T47D (cell line): ENCODE results near the gene HBZ.

Experiments
- DNase-seq, 2 experiments: peaks; one replicate each; pipeline versions ENCODE4 v3.0.0 to v3.0.0-alpha.2; 2011 to 2012; ENCODE audit warnings: low read depth in 1 of 2, low spot score in 1 of 2
- JUND ChIP-seq: IDR thresholded peaks from 2 replicates; pipeline ENCODE4 v1.6.1; 2012; ENCODE audit warnings: low read depth
- in situ Hi-C: cut with HindIII; loops from 2 replicates; pipeline ENCODE4 v1.10.0; 2016; ENCODE audit warnings: low sequenced_read_pairs, low pct_unique_long_range_greater_than_20kb

The HBZ gene

GRCh38 chr16:152141-153128 is at the start of gene HBZ:
Gene HBZ (plus strand): TSS chr16:152644. CDS start chr16:152910, 266 bp downstream.
- no peak for TF ChIP-seq JUND
- in situ Hi-C loops = no loop called here
- DNase-seq = no peak

- DNase-seq = no peak
- no peak for TF ChIP-seq JUND
- in situ Hi-C loops = no loop called here
Measured at GRCh38 chr16:104355-104754, 48.1 kb upstream of the HBZ start.

- in situ Hi-C loops = no loop called here
- DNase-seq = no peak
- no peak for TF ChIP-seq JUND
Measured at GRCh38 chr16:104928-105327, 47.5 kb upstream of the HBZ start.

GRCh38 chr16:105521-105920 is 46.9 kb upstream of the HBZ start:
- in situ Hi-C loops = no loop called here
- DNase-seq = no peak
- no peak for TF ChIP-seq JUND

GRCh38 chr16:106623-107324 is 45.7 kb upstream of the HBZ start:
- TF ChIP-seq JUND = no peak
- in situ Hi-C loops = no loop called here
- peak; percentile 59 to 83 for DNase-seq

GRCh38 chr16:112153-112840 is 40.1 kb upstream of the HBZ start:
- no peak for DNase-seq
- in situ Hi-C loops = no loop called here
- no peak for TF ChIP-seq JUND

GRCh38 chr16:114327-114726 is 38.1 kb upstream of the HBZ start:
- in situ Hi-C loops = no loop called here
- no peak for TF ChIP-seq JUND
- DNase-seq = no peak

GRCh38 chr16:116015-116414 is 36.4 kb upstream of the HBZ start:
- no peak for DNase-seq
- no peak for TF ChIP-seq JUND
- in situ Hi-C loops = no loop called here

- DNase-seq = peak; percentile 55 to 74
- in situ Hi-C loops = no loop called here
- TF ChIP-seq JUND = no peak
Measured at GRCh38 chr16:117379-118365, 34.8 kb upstream of the HBZ start.

GRCh38 chr16:118857-119256 is 33.6 kb upstream of the HBZ start:
- in situ Hi-C loops = no loop called here
- no peak for TF ChIP-seq JUND

GRCh38 chr16:119295-119694 is 33.1 kb upstream of the HBZ start:
- no peak for TF ChIP-seq JUND
- DNase-seq = no peak
- in situ Hi-C loops = no loop called here

More at GRCh38 chr16:118857-119256, 33.6 kb upstream of the HBZ start:
- no peak for DNase-seq
